WERI-Rb-1 (cell line): ENCODE data around the gene COL23A1.

Experiments used
- DNase-seq: peaks from one replicate; pipeline ENCODE4 v3.0.0-alpha.2; 2020
- H3K27ac ChIP-seq: fragments of 250-450 bp; sonication (Bioruptor Pico); 2 replicates; pipeline ENCODE4 v1.5.1; 2020; ENCODE audit warnings: mild to moderate bottlenecking, moderate library complexity
- H3K27me3 ChIP-seq: fragments of 250-450 bp; sonication (Bioruptor Pico); 2 replicates; pipeline ENCODE4 v1.5.1; 2021; ENCODE audit warnings: mild to moderate bottlenecking, low read depth, moderate library complexity; ENCODE audit not compliant: insufficient read depth, severe bottlenecking
- H3K36me3 ChIP-seq: fragments of 250-450 bp; sonication (Bioruptor Pico); 2 replicates; pipeline ENCODE4 v1.5.1; 2020; ENCODE audit warnings: mild to moderate bottlenecking, moderate library complexity
- H3K4me3 ChIP-seq: 2 replicates; pipeline ENCODE4 v1.5.1; 2011; ENCODE audit warnings: low read depth, mild to moderate bottlenecking, control low read depth, low read length
- H3K9me3 ChIP-seq: fragments of 250-450 bp; sonication (Bioruptor Pico); 2 replicates; pipeline ENCODE4 v1.5.1; 2021; ENCODE audit warnings: mild to moderate bottlenecking, moderate library complexity; ENCODE audit not compliant: severe bottlenecking
- TF ChIP-seq, protein P1 (sequence below): IDR thresholded peaks from 2 replicates; pipeline ENCODE4 v1.5.1; 2011; ENCODE audit warnings: low read depth, mild to moderate bottlenecking, control low read depth, inconsistent platforms, low read length

COL23A1 gene

DNA sequence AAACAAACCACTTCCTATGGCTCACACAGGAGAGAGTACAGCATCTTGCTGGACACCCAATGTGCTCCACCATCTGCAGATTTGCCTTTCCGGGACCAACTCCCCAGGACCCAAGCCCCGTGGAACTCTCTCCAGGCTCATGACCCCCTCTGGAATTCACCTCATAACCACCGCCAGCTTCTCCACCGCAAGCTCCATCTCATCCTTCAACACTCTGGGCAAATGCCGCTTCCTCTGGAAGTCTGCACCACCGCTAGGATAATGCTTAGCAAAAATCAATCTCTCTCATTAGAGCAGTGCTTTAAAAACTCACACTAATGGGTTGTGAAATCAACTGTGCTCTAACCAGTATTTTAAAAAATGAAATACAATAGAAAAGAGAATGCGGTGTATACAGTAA, 150.0 kb downstream of the COL23A1 start:
- H3K9me3 ChIP-seq, result no peaks in the 10 kb centered on the region
- TF ChIP-seq, protein P1, sequence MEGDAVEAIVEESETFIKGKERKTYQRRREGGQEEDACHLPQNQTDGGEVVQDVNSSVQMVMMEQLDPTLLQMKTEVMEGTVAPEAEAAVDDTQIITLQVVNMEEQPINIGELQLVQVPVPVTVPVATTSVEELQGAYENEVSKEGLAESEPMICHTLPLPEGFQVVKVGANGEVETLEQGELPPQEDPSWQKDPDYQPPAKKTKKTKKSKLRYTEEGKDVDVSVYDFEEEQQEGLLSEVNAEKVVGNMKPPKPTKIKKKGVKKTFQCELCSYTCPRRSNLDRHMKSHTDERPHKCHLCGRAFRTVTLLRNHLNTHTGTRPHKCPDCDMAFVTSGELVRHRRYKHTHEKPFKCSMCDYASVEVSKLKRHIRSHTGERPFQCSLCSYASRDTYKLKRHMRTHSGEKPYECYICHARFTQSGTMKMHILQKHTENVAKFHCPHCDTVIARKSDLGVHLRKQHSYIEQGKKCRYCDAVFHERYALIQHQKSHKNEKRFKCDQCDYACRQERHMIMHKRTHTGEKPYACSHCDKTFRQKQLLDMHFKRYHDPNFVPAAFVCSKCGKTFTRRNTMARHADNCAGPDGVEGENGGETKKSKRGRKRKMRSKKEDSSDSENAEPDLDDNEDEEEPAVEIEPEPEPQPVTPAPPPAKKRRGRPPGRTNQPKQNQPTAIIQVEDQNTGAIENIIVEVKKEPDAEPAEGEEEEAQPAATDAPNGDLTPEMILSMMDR, result no peak
- H3K27me3 ChIP-seq, result no peaks in the 10 kb centered on the region
- no peak overlapping the region for H3K4me3 ChIP-seq
- DNase-seq, result no peak
- H3K27ac ChIP-seq, result no peak overlapping the region
- H3K36me3 ChIP-seq, result no peaks in the 10 kb centered on the region

DNA sequence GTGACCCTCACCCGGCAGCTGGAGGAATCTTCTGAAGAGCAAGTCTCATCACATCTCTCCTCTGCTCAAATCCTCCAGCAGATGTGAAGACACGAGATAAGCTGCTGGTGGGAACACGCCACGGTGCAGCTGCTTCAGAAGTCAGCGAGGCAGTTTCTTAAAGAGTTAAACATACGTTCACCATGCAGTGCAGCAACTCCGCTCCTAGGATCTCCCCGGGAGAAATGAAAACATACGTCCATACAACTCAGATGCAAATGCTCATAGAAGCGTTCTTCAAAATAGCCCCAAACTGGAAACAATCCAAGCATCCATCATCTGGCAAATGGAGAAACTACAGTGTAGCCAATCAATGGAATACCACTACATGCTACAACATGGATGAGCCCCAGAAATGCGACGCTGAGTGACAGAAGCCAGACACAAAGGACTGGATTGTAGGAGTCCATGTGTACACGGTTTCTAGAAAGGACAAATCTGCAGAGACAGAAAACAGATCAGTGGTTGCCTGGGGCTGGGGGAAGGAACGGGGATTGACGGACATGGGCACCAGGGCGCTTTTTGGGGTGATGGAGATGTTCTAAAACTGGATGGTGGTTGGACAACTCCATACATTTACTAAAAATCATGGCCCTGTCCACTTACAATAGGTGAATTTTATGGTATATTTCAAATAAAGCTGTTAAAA, 150.6 kb downstream of the COL23A1 start:
- Histone ChIP-seq H3K4me3 (no peak overlapping the region), H3K27ac (no peak overlapping the region), H3K36me3 (no peaks in the 10 kb centered on the region), H3K9me3 (no peaks in the 10 kb centered on the region), H3K27me3 (no peaks in the 10 kb centered on the region)
- TF ChIP-seq, protein P1, result no peak
- DNase-seq, result no peak

DNA sequence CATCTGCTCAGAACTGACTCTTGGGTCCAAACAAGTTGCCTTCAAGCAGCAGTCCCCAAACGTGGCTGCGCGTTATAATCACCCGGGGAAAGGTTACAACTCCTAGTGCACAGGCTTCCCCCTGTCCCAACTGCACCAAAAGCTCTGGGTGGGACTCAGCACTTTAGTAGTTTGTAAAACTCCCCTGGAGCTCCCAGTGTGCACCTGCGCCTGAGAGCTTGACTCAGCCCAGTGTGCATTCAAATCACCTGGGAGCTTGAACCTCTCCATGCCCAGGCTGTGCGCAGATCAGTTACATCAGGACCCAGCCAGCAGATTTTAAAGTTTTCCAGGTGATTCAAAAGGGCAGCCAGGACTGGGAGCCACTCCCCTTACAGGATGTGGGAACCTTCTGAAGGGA, 151.4 kb downstream of the COL23A1 start:
- TF ChIP-seq, protein P1, result no peak

DNA sequence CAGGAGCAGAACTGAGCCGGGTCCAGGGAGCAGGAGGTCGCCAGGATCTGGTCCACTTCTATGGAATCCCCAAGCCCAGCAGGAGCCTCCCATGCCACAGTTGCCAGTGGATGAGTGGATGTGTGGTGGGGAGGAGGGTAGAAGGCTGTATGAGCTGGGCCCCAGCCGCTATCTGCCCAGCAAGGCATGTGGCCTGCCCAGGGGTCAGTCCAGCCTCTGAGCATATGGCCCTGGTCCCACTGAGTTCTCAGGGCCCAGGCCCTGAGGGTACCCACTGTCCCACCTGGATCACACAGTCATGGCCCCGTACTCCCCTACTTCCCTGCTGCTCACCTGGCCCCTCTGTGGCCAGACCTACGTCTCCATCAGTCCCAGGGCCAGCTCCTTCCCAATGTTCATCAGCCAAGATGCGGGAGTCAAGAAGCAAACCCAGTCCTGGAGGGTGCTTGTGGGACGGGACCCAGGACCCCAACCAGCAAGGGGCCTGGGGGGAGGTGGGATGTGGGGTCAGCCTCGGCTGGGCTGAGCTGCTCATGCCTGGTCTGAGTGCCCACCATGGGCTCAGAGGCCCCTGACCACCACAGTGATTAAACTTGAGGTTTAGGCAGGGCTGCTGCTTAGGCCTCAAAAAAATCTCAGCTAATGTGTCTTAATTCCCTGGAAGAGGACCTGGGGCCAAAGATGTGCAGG, 152.7 kb downstream of the COL23A1 start:
- Histone ChIP-seq H3K9me3 (no peaks in the 10 kb centered on the region), H3K4me3 (no peak overlapping the region), H3K27ac (no peak overlapping the region), H3K27me3 (no peaks in the 10 kb centered on the region), H3K36me3 (no peaks in the 10 kb centered on the region)
- TF ChIP-seq, protein P1, result no peak
- no peak for DNase-seq

More for the DNA sequence above, 151.4 kb downstream of the COL23A1 start:
- Histone ChIP-seq H3K27ac (no peak overlapping the region), H3K27me3 (no peaks in the 10 kb centered on the region), H3K4me3 (no peak overlapping the region), H3K9me3 (no peaks in the 10 kb centered on the region), H3K36me3 (no peaks in the 10 kb centered on the region)
- no peak for DNase-seq

- H3K9me3 ChIP-seq, result no peaks in the 10 kb centered on the region
- no peak overlapping the region for H3K27ac ChIP-seq
- no peak overlapping the region for H3K4me3 ChIP-seq
- H3K36me3 ChIP-seq, result no peaks in the 10 kb centered on the region
- no peak for DNase-seq
- TF ChIP-seq, protein P1, result no peak
- no peaks in the 10 kb centered on the region for H3K27me3 ChIP-seq
These were observed 153.8 kb downstream of the COL23A1 start for GRCh38 chr5:178436326-178436940.
